Measurements from ENCODE around the gene MACROD2. TPM values are rescaled to one million over a fixed set of nuclear protein-coding genes. Genes with fewer than 3 reads are reported as not detected.

Gene MACROD2
- total and polyA plus RNA-seq, 2 experiments from 2014 or later, result 2.8 to 4.3 TPM

GRCh38 chr20:16096756-16097326 lies 2101.5 kb downstream of the MACROD2 start:
- TF ChIP-seq JUNB (IDR thresholded peaks at IDR 0.05; ENCODE audit: unreplicated experiment) (no peak), CREB1 (CRISPR knock-in tag; IDR thresholded peaks at IDR 0.05; ENCODE audit: low read depth) (no peak), STAT1 (IDR thresholded peaks at IDR 0.05; ENCODE audit: unreplicated experiment) (no peak), EZH2phosphoT487 (IDR thresholded peaks at IDR 0.05; ENCODE audit: unreplicated experiment) (no peak), REST (IDR thresholded peaks at IDR 0.05; ENCODE audit: unreplicated experiment) (no peak)
- TF ChIP-seq, protein P1, sequence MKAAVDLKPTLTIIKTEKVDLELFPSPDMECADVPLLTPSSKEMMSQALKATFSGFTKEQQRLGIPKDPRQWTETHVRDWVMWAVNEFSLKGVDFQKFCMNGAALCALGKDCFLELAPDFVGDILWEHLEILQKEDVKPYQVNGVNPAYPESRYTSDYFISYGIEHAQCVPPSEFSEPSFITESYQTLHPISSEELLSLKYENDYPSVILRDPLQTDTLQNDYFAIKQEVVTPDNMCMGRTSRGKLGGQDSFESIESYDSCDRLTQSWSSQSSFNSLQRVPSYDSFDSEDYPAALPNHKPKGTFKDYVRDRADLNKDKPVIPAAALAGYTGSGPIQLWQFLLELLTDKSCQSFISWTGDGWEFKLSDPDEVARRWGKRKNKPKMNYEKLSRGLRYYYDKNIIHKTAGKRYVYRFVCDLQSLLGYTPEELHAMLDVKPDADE (IDR thresholded peaks at IDR 0.05), result no peak
- Mint-ChIP-seq H3K9me3 (no peaks in the 10 kb centered on the region; the same call in 2 of the 3 replicates), H3K4me3 (no peak overlapping the region), H3K27ac (no peak overlapping the region), H3K4me1 (no peaks in the 10 kb centered on the region), H3K36me3 (ENCODE audit: low read depth) (no peaks in the 10 kb centered on the region), H3K27me3 (ENCODE audit: insufficient read depth, low read depth, poor library complexity) (no peaks in the 10 kb centered on the region)
- Histone ChIP-seq H3K27ac (ENCODE audit: low read depth) (no peak overlapping the region), H3F3A (replicated peaks; ENCODE audit: low read depth) (no peaks in the 10 kb centered on the region), H3K79me2 (replicated peaks; ENCODE audit: insufficient read depth) (no peaks in the 10 kb centered on the region), H3K4me1 (ENCODE audit: insufficient read depth) (no peaks in the 10 kb centered on the region), H2AFZ (no peak overlapping the region), H3K9me2 (ENCODE audit: insufficient read depth) (peaks cover 7% of the 10 kb centered on the region; the same call in 1 of the 2 replicates), H3K27me3 (ENCODE audit: insufficient read depth) (no peaks in the 10 kb centered on the region), H3K4me3 (no peak overlapping the region), H3K4me2 (no peak overlapping the region), H4K20me1 (replicated peaks; ENCODE audit: insufficient read depth) (no peaks in the 10 kb centered on the region), H3K36me3 (ENCODE audit: insufficient read depth) (no peaks in the 10 kb centered on the region)
- ATAC-seq, result no peak
- DNase-seq (ENCODE audit: low spot score), result no peak

DNA sequence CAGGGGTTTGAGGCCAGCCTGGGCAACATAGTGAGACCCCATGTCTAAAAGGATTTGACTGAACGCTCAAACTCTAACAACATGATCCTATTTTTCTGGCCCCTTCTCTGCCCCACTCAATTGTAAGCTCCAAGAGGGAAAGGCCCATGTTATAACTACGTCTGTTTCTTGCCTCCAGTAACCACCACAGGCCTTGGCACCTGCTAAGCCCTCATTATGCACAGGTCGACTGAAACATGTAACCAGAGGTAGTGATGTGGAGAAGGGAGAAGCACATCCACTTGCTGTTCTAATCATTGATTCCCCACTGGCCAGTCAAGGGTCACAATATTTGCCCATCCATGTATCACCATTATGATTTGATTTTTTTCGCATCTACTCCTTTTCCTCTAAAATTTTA lies 2102.5 kb downstream of the MACROD2 start:
- H3K27me3 Mint-ChIP-seq (ENCODE audit: insufficient read depth, low read depth, poor library complexity), result no peaks in the 10 kb centered on the region
- no peaks in the 10 kb centered on the region for H3F3A ChIP-seq (replicated peaks; ENCODE audit: low read depth)
- no peaks in the 10 kb centered on the region for H4K20me1 ChIP-seq (replicated peaks; ENCODE audit: insufficient read depth)
- no peak overlapping the region for H3K4me3 Mint-ChIP-seq
- ATAC-seq, result no peak
- H3K4me2 ChIP-seq, result no peak overlapping the region
- H3K27ac ChIP-seq (ENCODE audit: low read depth), result no peak overlapping the region
- no peak overlapping the region for H3K27ac Mint-ChIP-seq
- no peaks in the 10 kb centered on the region for H3K36me3 ChIP-seq (ENCODE audit: insufficient read depth)
- H3K9me3 Mint-ChIP-seq, result no peaks in the 10 kb centered on the region; the same call in 2 of the 3 replicates
- DNase-seq (ENCODE audit: low spot score), result no peak
- no peaks in the 10 kb centered on the region for H3K4me1 ChIP-seq (ENCODE audit: insufficient read depth)
- no peaks in the 10 kb centered on the region for H3K27me3 ChIP-seq (ENCODE audit: insufficient read depth)
- no peaks in the 10 kb centered on the region for H3K4me1 Mint-ChIP-seq
- no peak overlapping the region for H2AFZ ChIP-seq
- H3K4me3 ChIP-seq, result no peak overlapping the region
- H3K9me2 ChIP-seq (ENCODE audit: insufficient read depth), result peaks cover 11% of the 10 kb centered on the region; the same call in 1 of the 2 replicates
- H3K36me3 Mint-ChIP-seq (ENCODE audit: low read depth), result no peaks in the 10 kb centered on the region
- H3K79me2 ChIP-seq (replicated peaks; ENCODE audit: insufficient read depth), result no peaks in the 10 kb centered on the region
- TF ChIP-seq ZNF114 (CRISPR knock-in tag; IDR thresholded peaks at IDR 0.05) (no peak), STAT1 (IDR thresholded peaks at IDR 0.05; ENCODE audit: unreplicated experiment) (no peak), POLR2AphosphoS5 (IDR thresholded peaks at IDR 0.05; ENCODE audit: low read depth) (no peak), JUNB (IDR thresholded peaks at IDR 0.05; ENCODE audit: unreplicated experiment) (no peak), CREB1 (CRISPR knock-in tag; IDR thresholded peaks at IDR 0.05; ENCODE audit: low read depth) (no peak), EZH2phosphoT487 (IDR thresholded peaks at IDR 0.05; ENCODE audit: unreplicated experiment) (no peak), REST (IDR thresholded peaks at IDR 0.05; ENCODE audit: unreplicated experiment) (no peak), NANOG (IDR thresholded peaks at IDR 0.05; ENCODE audit: borderline replicate concordance) (no peak), EZH2 (IDR thresholded peaks at IDR 0.05; ENCODE audit: low read depth, unreplicated experiment) (no peak), ZNF331 (CRISPR knock-in tag; IDR thresholded peaks at IDR 0.05; ENCODE audit: low read depth) (no peak)
- TF ChIP-seq, protein P2, sequence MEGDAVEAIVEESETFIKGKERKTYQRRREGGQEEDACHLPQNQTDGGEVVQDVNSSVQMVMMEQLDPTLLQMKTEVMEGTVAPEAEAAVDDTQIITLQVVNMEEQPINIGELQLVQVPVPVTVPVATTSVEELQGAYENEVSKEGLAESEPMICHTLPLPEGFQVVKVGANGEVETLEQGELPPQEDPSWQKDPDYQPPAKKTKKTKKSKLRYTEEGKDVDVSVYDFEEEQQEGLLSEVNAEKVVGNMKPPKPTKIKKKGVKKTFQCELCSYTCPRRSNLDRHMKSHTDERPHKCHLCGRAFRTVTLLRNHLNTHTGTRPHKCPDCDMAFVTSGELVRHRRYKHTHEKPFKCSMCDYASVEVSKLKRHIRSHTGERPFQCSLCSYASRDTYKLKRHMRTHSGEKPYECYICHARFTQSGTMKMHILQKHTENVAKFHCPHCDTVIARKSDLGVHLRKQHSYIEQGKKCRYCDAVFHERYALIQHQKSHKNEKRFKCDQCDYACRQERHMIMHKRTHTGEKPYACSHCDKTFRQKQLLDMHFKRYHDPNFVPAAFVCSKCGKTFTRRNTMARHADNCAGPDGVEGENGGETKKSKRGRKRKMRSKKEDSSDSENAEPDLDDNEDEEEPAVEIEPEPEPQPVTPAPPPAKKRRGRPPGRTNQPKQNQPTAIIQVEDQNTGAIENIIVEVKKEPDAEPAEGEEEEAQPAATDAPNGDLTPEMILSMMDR (conservative IDR thresholded peaks at IDR 0.05; ENCODE audit: low read depth in 2 of 2), result no peak
- TF ChIP-seq, protein P1 (IDR thresholded peaks at IDR 0.05), result no peak

Measured in GM23338 (cell line).